T-helper 1 cell treated with Interleukin-12 subunit alpha and Interleukin-12 subunit beta and Interleukin-4 antibody, amounts not matched to agents 30 μg/mL and 1 μg/mL, for 36 hours (primary cell): ENCODE results near the gene NODAL.
A peak's percentile ranks its signal among the peaks of the same experiment; 100 is the strongest.

ENCODE experiments used
- H3K27ac Mint-ChIP-seq: one replicate; pipeline ENCODE4 v1.8.0; 2021; ENCODE audit warnings: mild to moderate bottlenecking, mixed read lengths
- H3K27me3 Mint-ChIP-seq: one replicate; pipeline ENCODE4 v1.8.0; 2021; ENCODE audit warnings: low read depth, mixed read lengths
- H3K36me3 Mint-ChIP-seq: one replicate; pipeline ENCODE4 v1.8.0; 2021; ENCODE audit warnings: low read depth, mixed read lengths
- H3K4me1 Mint-ChIP-seq: one replicate; pipeline ENCODE4 v1.8.0; 2021; ENCODE audit warnings: low read depth, mixed read lengths
- H3K4me3 Mint-ChIP-seq: one replicate; pipeline ENCODE4 v1.8.0; 2021; ENCODE audit warnings: mild to moderate bottlenecking, moderate library complexity, mixed read lengths
- H3K9me3 Mint-ChIP-seq: one replicate; pipeline ENCODE4 v1.8.0; 2021; ENCODE audit warnings: mixed read lengths

NODAL gene

DNA sequence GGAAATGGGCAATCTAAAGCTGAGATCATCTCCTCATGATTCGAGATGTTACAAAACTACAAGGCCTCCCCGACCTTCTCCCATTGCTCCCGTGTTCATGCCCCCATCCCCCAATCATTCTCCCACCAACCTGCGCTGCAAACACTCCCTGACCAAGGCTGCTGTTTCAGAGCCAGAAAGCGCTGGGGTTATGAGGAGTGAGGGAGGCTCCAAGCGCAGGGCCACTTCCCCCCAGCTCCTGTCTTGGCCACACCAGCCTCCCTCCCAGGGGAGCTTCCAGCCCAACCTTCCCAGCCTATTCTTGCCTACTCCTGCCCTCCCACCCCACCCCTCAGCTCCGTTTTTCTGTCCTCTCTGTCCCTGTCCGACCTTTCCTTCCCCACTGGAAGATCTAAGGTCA lies 14.7 kb upstream of the NODAL start:
- Mint-ChIP-seq H3K4me1 (no peaks in the 10 kb centered on the region), H3K27me3 (peaks cover 60% of the 10 kb centered on the region), H3K27ac (no peak overlapping the region), H3K9me3 (no peaks in the 10 kb centered on the region), H3K4me3 (no peak overlapping the region), H3K36me3 (no peaks in the 10 kb centered on the region)

DNA sequence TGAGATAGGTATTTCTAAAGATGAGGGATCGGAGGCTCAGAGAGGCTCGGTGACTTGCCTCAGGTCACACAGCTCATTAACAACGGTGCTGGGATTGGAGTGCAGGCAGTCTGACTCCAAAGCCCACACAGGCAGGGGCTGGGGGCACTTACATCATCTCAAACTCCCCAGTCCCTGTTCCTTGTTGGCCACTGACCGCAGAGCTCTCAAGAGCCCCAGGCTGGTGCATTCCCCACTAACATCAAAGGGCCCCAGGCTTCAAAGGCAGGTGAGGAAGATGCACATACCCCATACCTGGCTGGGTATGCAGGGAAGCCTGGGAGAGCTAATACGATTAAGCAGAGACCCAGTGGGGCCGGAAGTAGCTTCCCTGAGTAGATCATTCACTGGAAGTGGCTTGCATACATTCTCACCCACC lies 13.7 kb upstream of the NODAL start:
- Mint-ChIP-seq H3K36me3 (no peaks in the 10 kb centered on the region), H3K4me1 (no peaks in the 10 kb centered on the region), H3K9me3 (no peaks in the 10 kb centered on the region), H3K27ac (no peak overlapping the region), H3K4me3 (no peak overlapping the region), H3K27me3 (peaks cover 53% of the 10 kb centered on the region)

GRCh38 chr10:70448236-70448635 lies 6.8 kb upstream of the NODAL start:
- H3K36me3 Mint-ChIP-seq, result no peaks in the 10 kb centered on the region
- no peak overlapping the region for H3K27ac Mint-ChIP-seq
- H3K9me3 Mint-ChIP-seq, result no peaks in the 10 kb centered on the region
- H3K4me1 Mint-ChIP-seq, result no peaks in the 10 kb centered on the region
- no peak overlapping the region for H3K4me3 Mint-ChIP-seq
- peaks cover 18% of the 10 kb centered on the region for H3K27me3 Mint-ChIP-seq

DNA sequence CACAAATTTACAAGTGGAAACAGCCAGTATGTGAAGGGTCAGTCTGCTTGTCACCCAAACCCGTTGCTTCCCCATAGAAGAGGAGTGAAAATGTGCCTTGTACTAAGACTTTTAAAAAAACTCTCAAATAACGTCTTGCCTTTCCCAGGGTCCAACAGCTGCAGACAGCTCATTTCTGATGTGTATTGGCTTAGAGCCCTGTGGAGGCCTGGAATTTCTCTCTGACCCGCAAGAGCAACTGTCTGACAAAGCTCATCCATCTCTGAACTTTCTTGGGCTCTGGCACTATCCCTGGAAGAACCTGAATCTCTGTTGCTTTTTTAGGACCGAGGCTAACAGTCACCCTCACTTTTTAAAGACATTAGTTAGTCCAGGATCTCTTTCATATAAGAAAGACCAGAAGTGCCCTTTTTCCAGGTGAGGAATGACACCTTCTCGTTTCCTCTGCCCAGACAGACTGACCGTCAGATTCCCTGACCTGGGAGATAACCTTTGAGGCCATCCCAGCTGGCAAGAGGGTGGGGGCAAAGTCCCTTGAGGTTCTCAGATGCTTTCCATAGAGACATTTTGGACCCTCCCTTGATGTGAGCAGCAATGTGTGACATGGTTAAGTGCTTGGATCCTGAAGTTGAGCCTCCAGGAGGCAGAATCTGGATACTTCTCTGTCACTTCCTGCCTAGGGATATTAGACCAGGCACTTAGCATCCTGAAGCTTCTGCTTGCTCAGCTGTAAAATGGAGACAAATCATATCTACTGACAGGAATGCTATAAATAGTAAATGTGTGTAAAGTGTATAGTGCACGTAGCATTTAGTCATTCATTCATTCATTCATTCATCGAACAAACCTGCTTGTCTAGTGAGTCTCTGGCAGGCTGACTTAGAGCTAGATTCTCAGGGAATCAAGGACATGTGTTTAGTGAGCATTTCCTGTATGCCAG lies 4.5 kb upstream of the NODAL start:
- Mint-ChIP-seq H3K27me3 (peaks cover 36% of the 10 kb centered on the region), H3K4me1 (peaks cover 3% of the 10 kb centered on the region), H3K4me3 (no peak overlapping the region), H3K27ac (no peak overlapping the region), H3K36me3 (peaks cover under 1% of the 10 kb centered on the region), H3K9me3 (no peaks in the 10 kb centered on the region)

- Mint-ChIP-seq H3K36me3 (peaks cover 4% of the 10 kb centered on the region), H3K9me3 (no peaks in the 10 kb centered on the region), H3K27me3 (peaks cover 47% of the 10 kb centered on the region), H3K4me3 (no peak overlapping the region), H3K27ac (no peak overlapping the region), H3K4me1 (peaks cover 8% of the 10 kb centered on the region)
Measured at GRCh38 chr10:70444744-70445143, 3.3 kb upstream of the NODAL start.

DNA sequence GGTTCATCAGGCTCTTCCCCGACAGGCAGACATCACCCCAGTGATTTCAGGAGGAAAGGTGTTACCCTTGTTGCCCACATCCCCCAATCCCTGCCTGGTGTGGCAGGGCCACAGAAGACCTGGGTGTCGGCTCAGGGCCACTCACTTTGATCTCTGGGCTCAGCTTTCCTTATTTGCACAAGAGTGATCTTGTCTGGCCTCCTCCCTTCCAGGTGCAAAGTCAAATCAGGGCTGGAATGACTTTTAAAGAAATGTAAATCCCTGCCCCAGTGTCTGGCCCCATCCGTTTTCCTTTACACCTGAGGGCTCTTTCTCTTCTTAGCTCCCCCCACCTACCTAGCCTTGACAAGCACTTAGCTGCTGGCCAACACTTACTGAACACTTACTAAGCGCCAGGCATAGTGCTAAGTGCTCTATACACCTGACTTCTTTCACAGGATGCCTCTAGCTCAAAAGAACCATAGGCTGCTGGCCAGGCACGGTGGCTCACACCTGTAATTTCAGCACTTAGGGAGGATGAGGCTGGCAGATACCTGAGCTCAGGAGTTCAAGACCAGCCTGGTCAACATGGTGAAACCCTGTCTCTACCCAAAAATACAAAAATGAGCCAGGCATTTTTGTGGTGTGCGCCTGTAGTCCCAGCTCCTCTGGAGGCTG lies 979 bp upstream of the NODAL start:
- Mint-ChIP-seq H3K9me3 (no peaks in the 10 kb centered on the region), H3K27me3 (peaks cover 63% of the 10 kb centered on the region)

DNA sequence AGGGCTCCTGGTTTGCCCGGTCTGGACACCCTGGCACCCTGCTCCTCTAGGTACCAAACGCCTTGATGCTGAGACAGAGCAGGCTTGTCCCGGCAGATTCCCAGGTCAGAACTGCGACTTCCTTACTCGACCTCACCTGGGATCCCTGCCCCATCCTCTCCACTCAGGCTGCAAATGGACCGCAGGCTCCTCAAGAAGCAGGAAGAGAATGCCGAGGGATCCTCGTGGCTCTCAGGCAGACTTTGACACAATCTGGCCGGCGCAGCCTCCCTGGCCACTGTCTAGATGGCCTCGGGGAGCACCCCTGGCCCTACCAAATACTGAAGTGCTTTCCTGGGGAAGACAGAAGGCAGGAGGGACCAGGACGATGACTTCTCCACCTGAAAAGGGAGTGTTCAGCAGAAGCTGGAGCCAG lies 421 bp upstream of the NODAL start:
- no peaks in the 10 kb centered on the region for H3K9me3 Mint-ChIP-seq
- H3K27ac Mint-ChIP-seq, result no peak overlapping the region
- no peak overlapping the region for H3K4me3 Mint-ChIP-seq
- H3K36me3 Mint-ChIP-seq, result peaks cover 4% of the 10 kb centered on the region
- H3K27me3 Mint-ChIP-seq, result peaks cover 65% of the 10 kb centered on the region
- peaks cover 8% of the 10 kb centered on the region for H3K4me1 Mint-ChIP-seq

More for the DNA sequence above, 979 bp upstream of the NODAL start:
- peaks cover 4% of the 10 kb centered on the region for H3K36me3 Mint-ChIP-seq
- no peak overlapping the region for H3K4me3 Mint-ChIP-seq
- H3K27ac Mint-ChIP-seq, result no peak overlapping the region
- H3K4me1 Mint-ChIP-seq, result peaks cover 8% of the 10 kb centered on the region

GRCh38 chr10:70440296-70441160 lies 953 bp downstream of the NODAL start:
- Mint-ChIP-seq H3K27ac (no peak overlapping the region), H3K4me1 (peaks cover 8% of the 10 kb centered on the region), H3K36me3 (peaks cover 4% of the 10 kb centered on the region), H3K4me3 (peak overlapping the region; percentile 61), H3K27me3 (peaks cover 65% of the 10 kb centered on the region), H3K9me3 (no peaks in the 10 kb centered on the region)

- Mint-ChIP-seq H3K4me3 (no peak overlapping the region), H3K27me3 (peaks cover 46% of the 10 kb centered on the region), H3K36me3 (peaks cover 4% of the 10 kb centered on the region), H3K4me1 (peaks cover 19% of the 10 kb centered on the region), H3K27ac (no peak overlapping the region), H3K9me3 (no peaks in the 10 kb centered on the region)
Measured at GRCh38 chr10:70437721-70438120, 3.8 kb downstream of the NODAL start.

GRCh38 chr10:70435241-70436085 lies 6.0 kb downstream of the NODAL start:
- no peak overlapping the region for H3K4me3 Mint-ChIP-seq
- no peaks in the 10 kb centered on the region for H3K9me3 Mint-ChIP-seq
- no peak overlapping the region for H3K27ac Mint-ChIP-seq
- H3K4me1 Mint-ChIP-seq, result peaks cover 22% of the 10 kb centered on the region
- peaks cover 28% of the 10 kb centered on the region for H3K27me3 Mint-ChIP-seq
- no peaks in the 10 kb centered on the region for H3K36me3 Mint-ChIP-seq

GRCh38 chr10:70433581-70434280 lies 7.8 kb downstream of the NODAL start:
- peaks cover 12% of the 10 kb centered on the region for H3K27me3 Mint-ChIP-seq
- no peaks in the 10 kb centered on the region for H3K36me3 Mint-ChIP-seq
- no peak overlapping the region for H3K4me3 Mint-ChIP-seq
- no peaks in the 10 kb centered on the region for H3K9me3 Mint-ChIP-seq
- H3K4me1 Mint-ChIP-seq, result peaks cover 22% of the 10 kb centered on the region
- H3K27ac Mint-ChIP-seq, result no peak overlapping the region

GRCh38 chr10:70432561-70433263 lies 8.8 kb downstream of the NODAL start:
- Mint-ChIP-seq H3K36me3 (peaks cover 5% of the 10 kb centered on the region), H3K9me3 (no peaks in the 10 kb centered on the region), H3K27ac (peak overlapping the region; percentile 76), H3K4me3 (peak overlapping the region; percentile 71), H3K27me3 (peaks cover 4% of the 10 kb centered on the region), H3K4me1 (peaks cover 22% of the 10 kb centered on the region)

DNA sequence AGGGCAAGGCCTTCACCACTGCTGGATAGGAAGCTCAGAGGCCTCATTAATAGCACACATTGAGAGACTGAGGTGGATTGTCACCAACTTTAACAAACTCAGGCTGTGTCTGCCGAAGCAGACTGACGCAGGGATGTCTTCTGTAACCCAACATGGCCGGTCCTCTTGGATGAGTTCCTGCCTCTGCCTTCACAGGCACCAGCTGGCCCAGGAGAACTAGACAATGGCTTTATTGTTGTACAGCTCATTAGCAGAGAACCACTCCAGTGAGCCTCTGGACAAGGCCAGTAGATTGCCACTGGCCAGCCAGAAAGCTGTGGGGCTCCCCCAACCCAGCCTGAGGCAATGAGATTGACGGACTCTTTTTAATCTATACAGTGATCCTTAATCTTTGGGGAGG lies 9.4 kb downstream of the NODAL start:
- no peaks in the 10 kb centered on the region for H3K27me3 Mint-ChIP-seq
- H3K4me3 Mint-ChIP-seq, result no peak overlapping the region
- H3K4me1 Mint-ChIP-seq, result peaks cover 22% of the 10 kb centered on the region
- no peaks in the 10 kb centered on the region for H3K9me3 Mint-ChIP-seq
- H3K27ac Mint-ChIP-seq, result no peak overlapping the region
- peaks cover 5% of the 10 kb centered on the region for H3K36me3 Mint-ChIP-seq
